GM21723 (cell line): ENCODE results near the gene NCOA5.
"Not testable (repeated sequence)": the region's sequence is repeated elsewhere in the genome, so short reads cannot be mapped to it uniquely, and the experiment has no call there.

ENCODE experiments used
- ATAC-seq: cut with Tn5 transposase; IDR thresholded peaks from one replicate; pipeline ENCODE4 v1.9.1; 2021; ENCODE audit warnings: mild to moderate bottlenecking, moderate library complexity; ENCODE audit not compliant: unreplicated experiment

Gene NCOA5

GRCh38 chr20:46121184-46121930, 31.6 kb upstream of the NCOA5 start:
- no peak for ATAC-seq

DNA sequence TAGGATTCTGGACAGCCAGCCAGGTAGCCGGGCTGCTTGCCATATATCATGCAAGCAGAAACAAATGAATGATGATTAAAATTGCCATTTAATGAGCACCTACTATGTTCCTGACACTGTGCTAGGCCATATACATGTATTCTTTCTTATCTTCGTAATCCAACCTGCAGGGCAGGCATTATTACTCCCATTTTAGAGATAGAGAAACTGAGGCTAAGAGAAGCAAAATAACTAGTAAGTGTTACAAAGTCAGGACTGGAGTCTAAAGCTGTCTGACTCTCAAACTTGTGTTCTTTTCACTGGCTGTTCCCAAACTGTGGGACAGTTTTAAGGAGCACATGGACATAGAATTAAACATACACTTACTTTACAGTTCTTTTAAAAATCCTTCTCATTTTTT, 30.4 kb upstream of the NCOA5 start:
- no peak for ATAC-seq

DNA sequence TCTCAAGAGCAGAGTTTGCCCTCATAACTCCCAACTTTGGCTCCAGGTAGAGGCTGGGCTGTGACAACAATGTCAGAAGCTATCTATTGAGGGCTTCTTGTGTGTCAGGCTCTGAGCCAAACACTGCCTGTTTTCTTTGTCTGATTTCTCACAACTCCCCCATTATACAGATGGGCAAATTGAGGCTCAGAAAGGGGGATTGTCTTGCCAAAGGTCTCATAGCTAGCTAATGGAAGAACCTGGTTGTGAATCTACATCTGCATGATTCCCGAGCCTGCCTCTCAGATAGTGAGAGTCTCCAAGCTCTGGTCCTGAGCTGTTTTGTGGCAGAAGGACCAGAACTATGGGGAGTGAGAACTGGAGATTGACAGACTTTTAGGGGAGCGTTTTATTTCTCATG, 29.8 kb upstream of the NCOA5 start:
- ATAC-seq: no peak

- peak; percentile 42 for ATAC-seq
These were observed 29.3 kb upstream of the NCOA5 start for GRCh38 chr20:46119028-46119546.

DNA sequence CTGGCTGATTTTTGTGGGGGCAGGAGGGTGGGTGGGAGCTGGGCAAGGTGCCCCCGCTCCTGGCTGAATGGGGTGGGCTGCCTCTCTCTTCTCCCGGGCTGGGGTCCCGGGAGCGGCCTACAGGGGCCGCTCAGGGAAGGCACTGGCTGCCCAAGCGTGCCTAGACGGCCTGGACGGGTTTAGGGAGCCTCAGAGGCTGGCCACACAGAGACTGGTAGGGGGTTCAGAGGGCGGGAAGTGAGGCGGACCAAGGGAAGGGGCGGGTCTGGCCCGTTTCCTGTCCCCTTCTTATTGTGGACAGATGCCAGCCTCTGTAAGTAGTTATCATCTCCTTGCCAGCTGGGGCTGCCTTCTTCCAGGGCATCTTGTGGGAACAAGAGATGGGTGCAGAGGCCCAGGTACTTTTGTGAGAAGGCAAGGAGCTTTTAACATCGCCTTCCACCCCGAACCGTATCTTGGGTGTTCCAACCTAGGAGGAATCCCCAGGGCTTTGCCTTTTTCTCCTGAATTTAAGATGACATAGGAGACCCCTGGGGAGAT, 28.8 kb upstream of the NCOA5 start:
- ATAC-seq: peak; percentile 54

- peak; percentile 73 for ATAC-seq
These were observed 28.1 kb upstream of the NCOA5 start, which contains the start of gene CD40 for GRCh38 chr20:46117704-46118467. CD40 (plus strand) TSS chr20:46118314; CDS start chr20:46118344, 30 bp downstream.

GRCh38 chr20:46114449-46114848, 24.7 kb upstream of the NCOA5 start:
- no peak for ATAC-seq

DNA sequence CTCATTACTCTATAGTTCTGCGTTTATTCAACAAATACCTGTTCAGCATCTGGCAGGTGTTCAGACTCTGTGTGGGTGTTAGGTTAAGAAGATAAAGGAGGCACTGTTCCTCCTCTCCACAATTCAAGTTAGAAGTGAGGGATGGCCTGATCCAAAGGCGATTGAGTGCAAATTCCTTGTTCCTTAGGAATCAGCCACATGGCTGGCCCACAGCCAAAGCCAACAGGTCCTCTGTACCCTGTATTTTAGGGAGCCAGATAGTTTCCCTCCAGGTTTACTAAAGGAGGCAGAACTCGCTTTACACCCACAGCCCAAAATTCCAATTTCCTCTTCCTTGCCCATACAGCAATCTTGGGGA, 23.3 kb upstream of the NCOA5 start:
- ATAC-seq: no peak

- no peak for ATAC-seq
These were observed 22.8 kb upstream of the NCOA5 start for GRCh38 chr20:46112430-46113112.

DNA sequence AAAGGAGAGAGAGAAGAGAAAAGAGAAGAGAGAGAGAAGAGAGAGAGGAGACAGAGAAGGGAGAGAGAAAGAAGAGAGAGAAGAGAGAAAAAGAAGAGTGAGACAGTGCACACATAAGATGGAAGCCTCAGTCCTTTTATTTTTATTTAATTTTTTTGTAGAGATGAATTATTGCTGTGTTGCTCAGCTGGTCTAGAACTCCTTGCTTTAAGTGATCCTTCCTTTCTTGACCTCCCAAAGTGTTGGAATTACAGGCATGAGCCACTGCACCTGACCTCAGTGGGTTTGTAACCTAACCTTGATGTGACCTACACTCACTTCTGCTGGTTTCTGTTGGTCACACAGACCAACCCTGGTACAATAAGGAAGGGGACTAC, 22.1 kb upstream of the NCOA5 start:
- no peak for ATAC-seq

DNA sequence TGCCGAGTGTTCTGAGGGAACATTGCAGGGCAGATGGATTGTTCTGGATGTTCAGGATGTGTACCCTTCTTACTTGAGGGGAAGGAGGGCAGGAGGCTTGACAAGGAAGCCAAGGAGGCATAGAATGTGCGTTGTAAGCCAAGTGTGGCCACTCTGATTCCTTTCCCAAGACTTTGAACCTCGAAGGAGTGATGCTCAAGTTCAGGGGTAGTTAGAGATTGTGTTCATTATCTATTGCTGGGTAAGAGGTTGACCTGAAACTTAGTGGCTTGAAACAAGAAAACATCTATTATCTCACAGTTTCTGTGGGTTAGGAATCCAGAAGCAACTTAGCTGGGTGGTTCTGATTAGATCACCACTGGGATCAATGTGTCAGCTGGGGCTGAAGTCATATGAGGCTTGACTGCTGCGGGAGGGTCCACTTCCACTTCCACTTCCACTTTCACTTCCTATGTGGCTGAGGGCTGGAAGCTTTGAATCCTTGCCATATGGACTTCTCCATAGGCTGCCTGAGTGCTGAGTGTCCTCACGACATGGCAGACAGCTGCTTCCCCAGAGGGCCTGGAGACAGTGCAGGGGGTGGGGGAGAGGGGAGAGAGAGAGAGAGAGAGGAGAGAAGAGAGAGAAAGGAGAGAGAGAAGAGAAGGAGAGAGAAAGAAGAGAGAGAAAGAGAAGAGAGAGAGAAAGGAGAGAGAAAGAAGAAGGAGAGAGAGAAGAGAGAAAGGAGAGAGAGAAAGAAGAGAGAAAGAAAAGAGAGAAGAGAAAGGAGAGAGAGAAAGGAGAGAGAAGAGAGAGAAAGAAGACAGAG, 21.5 kb upstream of the NCOA5 start:
- peak; percentile 52 for ATAC-seq

GRCh38 chr20:46108976-46109375, 19.2 kb upstream of the NCOA5 start:
- no peak for ATAC-seq

DNA sequence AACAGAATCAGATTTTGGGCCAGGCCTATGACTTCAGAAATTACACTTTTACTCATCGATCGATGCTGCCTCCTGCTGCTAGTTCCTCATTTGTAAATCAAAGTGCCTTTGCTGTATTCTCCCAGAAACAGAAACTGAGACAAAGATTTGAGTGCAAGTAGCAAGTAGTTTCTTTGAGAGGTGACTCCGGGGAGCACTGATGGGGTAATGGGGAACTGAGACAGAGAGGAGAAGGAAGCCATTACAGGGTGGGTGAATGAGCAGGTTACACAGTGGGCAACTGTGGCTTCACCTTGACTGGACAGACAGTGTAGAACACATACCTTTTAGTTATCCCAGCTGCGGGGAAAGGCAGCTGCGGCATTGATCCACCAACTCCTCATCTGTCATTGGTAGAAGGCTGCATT, 18.7 kb upstream of the NCOA5 start:
- peak; percentile 78 for ATAC-seq

DNA sequence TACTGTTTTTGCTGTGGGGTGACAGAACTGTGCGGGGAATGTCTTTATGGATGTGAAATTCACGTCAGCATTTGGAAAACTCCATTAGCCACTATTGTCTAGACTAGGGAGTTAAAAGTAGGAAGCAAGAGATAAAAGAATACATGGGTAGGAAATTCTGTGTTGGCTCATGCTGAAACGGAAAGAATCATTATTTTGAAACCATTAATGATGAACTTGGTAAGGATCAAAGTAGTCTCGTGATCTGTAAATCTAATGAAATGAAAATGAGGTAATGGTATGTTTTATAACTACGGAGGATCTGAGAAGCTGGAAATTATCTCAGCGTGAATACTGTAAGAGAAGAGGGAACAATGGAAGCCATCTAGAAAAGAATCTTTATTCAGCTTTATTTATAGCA, 17.3 kb upstream of the NCOA5 start:
- no peak for ATAC-seq

GRCh38 chr20:46104262-46104661, 14.5 kb upstream of the NCOA5 start:
- no peak for ATAC-seq

DNA sequence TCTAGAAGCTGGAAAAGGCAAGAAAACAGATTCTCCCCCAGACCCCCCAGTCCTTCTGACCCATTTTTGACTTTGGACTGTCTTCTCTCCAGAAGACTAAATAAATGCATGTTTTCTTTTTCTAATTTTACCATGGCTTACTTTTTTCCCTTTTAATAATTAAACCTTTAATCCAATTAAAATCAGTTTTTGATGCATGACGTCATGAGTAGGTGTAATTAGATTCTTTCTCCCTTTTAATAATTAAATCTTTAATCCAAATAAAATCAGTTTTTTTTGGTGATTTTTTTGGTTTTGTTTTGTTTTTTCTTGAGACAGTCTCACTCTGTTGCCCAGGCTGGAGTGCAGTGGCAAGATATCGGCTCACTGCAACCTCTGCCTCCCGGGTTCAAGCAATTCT, 13.2 kb upstream of the NCOA5 start:
- no peak for ATAC-seq

DNA sequence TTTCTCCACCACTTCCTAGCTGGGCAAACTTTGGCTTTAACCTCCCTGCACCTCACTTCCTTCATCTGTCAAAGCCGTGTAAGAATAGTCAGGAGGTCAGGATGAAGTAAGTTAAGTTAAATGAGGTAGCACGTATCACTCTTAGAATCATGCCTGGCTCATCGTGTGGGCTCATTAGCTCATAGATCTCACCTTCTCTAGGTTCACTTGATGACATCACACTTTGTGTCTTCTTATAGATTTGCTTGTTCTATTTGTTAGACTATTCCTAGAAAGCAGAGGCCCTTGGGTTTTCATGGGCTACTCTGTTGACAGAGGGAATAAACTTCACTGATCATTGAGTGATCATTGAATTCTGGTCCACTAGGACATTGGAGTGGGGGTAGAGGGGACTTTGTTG, 12.2 kb upstream of the NCOA5 start:
- no peak for ATAC-seq

GRCh38 chr20:46100988-46101387, 11.2 kb upstream of the NCOA5 start:
- ATAC-seq: no peak

DNA sequence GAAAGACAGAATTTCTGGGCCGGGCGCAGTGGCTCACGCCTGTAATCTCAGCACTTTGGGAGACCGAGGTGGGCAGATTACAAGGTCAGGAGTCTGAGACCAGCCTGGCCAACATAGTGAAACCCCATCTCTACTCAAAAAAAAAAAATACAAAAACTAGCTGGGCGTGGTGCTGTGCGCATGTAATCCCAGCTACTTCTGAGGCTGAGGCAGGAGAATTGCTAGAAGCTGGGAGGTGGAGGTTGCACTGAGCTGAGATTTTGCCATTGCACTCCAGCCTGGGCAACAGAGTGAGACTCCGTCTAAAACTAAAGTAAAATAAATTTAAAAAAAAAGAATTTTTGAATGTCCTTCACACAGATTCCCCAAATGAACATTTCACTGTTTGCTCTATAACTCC, 10.7 kb upstream of the NCOA5 start:
- ATAC-seq: not testable (repeated sequence)

DNA sequence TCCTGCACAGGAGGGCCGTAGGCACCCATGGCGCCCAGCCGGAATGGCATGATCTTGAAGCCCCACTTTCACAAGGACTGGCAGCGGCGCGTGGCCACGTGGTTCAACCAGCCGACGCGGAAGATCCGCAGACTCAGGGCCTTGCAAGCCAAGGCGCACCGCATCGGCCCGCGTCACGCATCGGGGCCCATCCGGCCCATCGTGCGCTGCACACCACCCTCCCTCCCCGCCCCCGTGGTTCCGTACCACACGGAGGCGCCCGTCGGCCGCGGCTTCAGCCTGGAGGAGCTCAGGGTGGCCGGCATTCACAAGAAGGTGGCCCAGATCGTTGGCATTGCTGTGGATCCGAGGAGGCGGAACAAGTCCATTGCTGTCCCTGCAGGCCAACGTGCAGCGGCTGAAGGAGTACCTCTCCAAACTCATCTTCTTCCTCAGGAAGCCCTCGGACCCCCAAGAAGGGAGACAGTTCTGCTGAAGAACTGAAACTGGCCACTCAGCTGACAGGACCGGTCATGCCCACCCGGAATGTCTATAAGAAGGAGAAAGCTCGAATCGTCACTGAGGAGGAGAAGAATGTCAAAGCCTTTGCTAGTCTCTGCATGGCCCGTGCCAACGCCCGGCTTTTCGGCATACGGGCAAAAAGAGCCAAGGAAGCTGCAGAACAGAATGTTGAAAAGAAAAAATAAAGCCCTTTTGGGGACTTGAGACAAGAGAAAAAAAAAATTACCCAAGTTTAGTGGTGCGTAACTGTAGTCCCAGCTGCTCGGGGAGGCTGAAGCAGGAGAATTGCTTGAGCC, 9.9 kb upstream of the NCOA5 start:
- ATAC-seq: no peak
